Astrocyte (in vitro differentiated cells and primary cell): ENCODE results near the gene MSRB3. TPM values are rescaled to one million over a fixed set of nuclear protein-coding genes. Genes with fewer than 3 reads are reported as not detected.

Experiments
- DNase-seq: peaks from one replicate; pipeline ENCODE4 v3.0.0-alpha.2; 2010; ENCODE audit warnings: low read depth
- FAIRE-seq: peaks from 2 replicates; lab custom pipeline; 2011; peaks lifted over from hg19 to GRCh38; lab: Jason Lieb, UNC
- H2AFZ ChIP-seq: 2 replicates; pipeline ENCODE4 v1.6.0; 2012; ENCODE audit warnings: low read depth, low read length, inconsistent platforms
- H3K27ac ChIP-seq: 2 replicates; pipeline ENCODE4 v1.5.1; 2011; ENCODE audit warnings: low read depth, low read length, inconsistent platforms
- H3K27me3 ChIP-seq: 2 replicates; pipeline ENCODE4 v1.6.0; 2011; ENCODE audit warnings: low read length, inconsistent platforms; ENCODE audit not compliant: insufficient read depth
- H3K36me3 ChIP-seq: 2 replicates; pipeline ENCODE4 v1.5.1; 2011; ENCODE audit warnings: low read length, inconsistent platforms; ENCODE audit not compliant: insufficient read depth
- H3K4me1 ChIP-seq: 2 replicates; pipeline ENCODE4 v1.5.1; 2011; ENCODE audit warnings: low read length, inconsistent platforms; ENCODE audit not compliant: insufficient read depth
- H3K4me2 ChIP-seq: 2 replicates; pipeline ENCODE4 v1.6.0; 2012; ENCODE audit warnings: low read length, inconsistent platforms
- H3K4me3 ChIP-seq: 2 replicates; pipeline ENCODE4 v1.5.1; 2011; ENCODE audit warnings: low read depth, mild to moderate bottlenecking, low read length, inconsistent platforms; ENCODE audit not compliant: insufficient read depth
- H3K79me2 ChIP-seq: 2 replicates; pipeline ENCODE4 v1.6.0; 2012; ENCODE audit warnings: mild to moderate bottlenecking, low read length, inconsistent platforms; ENCODE audit not compliant: insufficient read depth
- H3K9ac ChIP-seq: 2 replicates; pipeline ENCODE4 v1.6.0; 2012; ENCODE audit warnings: mild to moderate bottlenecking, low read length, inconsistent platforms
- H3K9me3 ChIP-seq: 2 replicates; pipeline ENCODE4 v1.5.1; 2012; ENCODE audit warnings: low read depth, mild to moderate bottlenecking, low read length, inconsistent platforms; ENCODE audit not compliant: insufficient read depth
- H4K20me1 ChIP-seq: 2 replicates; pipeline ENCODE4 v1.6.0; 2012; ENCODE audit warnings: low read length, inconsistent platforms; ENCODE audit not compliant: insufficient read depth
- H3K27ac Mint-ChIP-seq: one replicate; pipeline ENCODE4 v1.8.0; 2021; ENCODE audit warnings: mild to moderate bottlenecking, mixed read lengths; ENCODE audit not compliant: unreplicated experiment
- H3K27me3 Mint-ChIP-seq: one replicate; pipeline ENCODE4 v1.8.0; 2021; ENCODE audit warnings: low read depth, mixed read lengths; ENCODE audit not compliant: unreplicated experiment
- H3K36me3 Mint-ChIP-seq: one replicate; pipeline ENCODE4 v1.8.0; 2021; ENCODE audit warnings: low read depth, mixed read lengths; ENCODE audit not compliant: unreplicated experiment
- H3K4me1 Mint-ChIP-seq: one replicate; pipeline ENCODE4 v1.8.0; 2021; ENCODE audit warnings: low read depth, mixed read lengths; ENCODE audit not compliant: unreplicated experiment
- H3K4me3 Mint-ChIP-seq: one replicate; pipeline ENCODE4 v1.8.0; 2021; ENCODE audit warnings: mild to moderate bottlenecking, moderate library complexity, mixed read lengths; ENCODE audit not compliant: unreplicated experiment
- H3K9me3 Mint-ChIP-seq: one replicate; pipeline ENCODE4 v1.8.0; 2021; ENCODE audit warnings: mild to moderate bottlenecking, mixed read lengths; ENCODE audit not compliant: unreplicated experiment
- EZH2 ChIP-seq: IDR thresholded peaks from 2 replicates; pipeline ENCODE4 v1.6.1; 2012; ENCODE audit warnings: mild to moderate bottlenecking, low read length, inconsistent platforms; ENCODE audit not compliant: insufficient read depth
- total RNA-seq: library from RNA; stranded (reverse); gene quantifications from 2 replicates; pipeline ENCODE4 v1.2.1, GENCODE V29; 2021
- TF ChIP-seq, protein P1 (sequence below): IDR thresholded peaks from 2 replicates; pipeline ENCODE4 v1.5.1; 2011; ENCODE audit warnings: low read depth, mild to moderate bottlenecking, inconsistent platforms, low read length, moderate library complexity; ENCODE audit not compliant: insufficient read depth

The MSRB3 gene
- total RNA-seq, 1 donor from 2014 or later, result 73.0 TPM

DNA sequence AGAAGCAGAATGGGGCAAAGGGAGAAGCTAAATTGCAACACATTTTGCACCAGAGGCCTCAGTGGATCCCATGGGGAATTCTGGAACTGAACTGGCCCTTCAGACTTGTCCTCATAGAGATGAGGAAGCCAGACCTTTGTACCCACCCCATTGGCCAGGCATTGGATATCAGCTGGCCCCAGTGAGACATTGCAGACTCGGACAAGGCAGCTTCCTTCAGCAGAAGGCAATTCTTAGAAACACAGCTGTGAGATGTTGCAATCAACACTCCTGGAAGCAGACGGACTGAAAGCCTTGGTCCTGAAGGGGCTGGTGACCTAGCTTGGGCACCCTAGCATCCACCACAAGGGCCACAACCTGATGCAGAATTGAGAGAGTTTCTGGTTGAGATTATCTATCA lies 218.1 kb downstream of the MSRB3 start:
- DNase-seq (no peak), FAIRE-seq (no peak)
- H3K27ac ChIP-seq, result no peak overlapping the region
- H3K27ac Mint-ChIP-seq, result no peak overlapping the region
- no peaks in the 10 kb centered on the region for H3K9me3 ChIP-seq
- no peaks in the 10 kb centered on the region for H3K36me3 Mint-ChIP-seq
- H3K36me3 ChIP-seq, result no peaks in the 10 kb centered on the region
- H3K27me3 ChIP-seq, result no peaks in the 10 kb centered on the region
- H2AFZ ChIP-seq, result no peak overlapping the region
- no peaks in the 10 kb centered on the region for H3K27me3 Mint-ChIP-seq
- H3K4me1 ChIP-seq, result peaks cover 39% of the 10 kb centered on the region
- H3K4me2 ChIP-seq, result no peak overlapping the region
- H4K20me1 ChIP-seq, result no peaks in the 10 kb centered on the region
- H3K9me3 Mint-ChIP-seq, result no peaks in the 10 kb centered on the region
- H3K9ac ChIP-seq, result no peak overlapping the region
- peaks cover 61% of the 10 kb centered on the region for H3K4me1 Mint-ChIP-seq
- H3K4me3 Mint-ChIP-seq, result no peak overlapping the region
- no peak overlapping the region for H3K4me3 ChIP-seq
- no peaks in the 10 kb centered on the region for H3K79me2 ChIP-seq
- no peak for TF ChIP-seq EZH2
- TF ChIP-seq, protein P1, sequence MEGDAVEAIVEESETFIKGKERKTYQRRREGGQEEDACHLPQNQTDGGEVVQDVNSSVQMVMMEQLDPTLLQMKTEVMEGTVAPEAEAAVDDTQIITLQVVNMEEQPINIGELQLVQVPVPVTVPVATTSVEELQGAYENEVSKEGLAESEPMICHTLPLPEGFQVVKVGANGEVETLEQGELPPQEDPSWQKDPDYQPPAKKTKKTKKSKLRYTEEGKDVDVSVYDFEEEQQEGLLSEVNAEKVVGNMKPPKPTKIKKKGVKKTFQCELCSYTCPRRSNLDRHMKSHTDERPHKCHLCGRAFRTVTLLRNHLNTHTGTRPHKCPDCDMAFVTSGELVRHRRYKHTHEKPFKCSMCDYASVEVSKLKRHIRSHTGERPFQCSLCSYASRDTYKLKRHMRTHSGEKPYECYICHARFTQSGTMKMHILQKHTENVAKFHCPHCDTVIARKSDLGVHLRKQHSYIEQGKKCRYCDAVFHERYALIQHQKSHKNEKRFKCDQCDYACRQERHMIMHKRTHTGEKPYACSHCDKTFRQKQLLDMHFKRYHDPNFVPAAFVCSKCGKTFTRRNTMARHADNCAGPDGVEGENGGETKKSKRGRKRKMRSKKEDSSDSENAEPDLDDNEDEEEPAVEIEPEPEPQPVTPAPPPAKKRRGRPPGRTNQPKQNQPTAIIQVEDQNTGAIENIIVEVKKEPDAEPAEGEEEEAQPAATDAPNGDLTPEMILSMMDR, result no peak

DNA sequence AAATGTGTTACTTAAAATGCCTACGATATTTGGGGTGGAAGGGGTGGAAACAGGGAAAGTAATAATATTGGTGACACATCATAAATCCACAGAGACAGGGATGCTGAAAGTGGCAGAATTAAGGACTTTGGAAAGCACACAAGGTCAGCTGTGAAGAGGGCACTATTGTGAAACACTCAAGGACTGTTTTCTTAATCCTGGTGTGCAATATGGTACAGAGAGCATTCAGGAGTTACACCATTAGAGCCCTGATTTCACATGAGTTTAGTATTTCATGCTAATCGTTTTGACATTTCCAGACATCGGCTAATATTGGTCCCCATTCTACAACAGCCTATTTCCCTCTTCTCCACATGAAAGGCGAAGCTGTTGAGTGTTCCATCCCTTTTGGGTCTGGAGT lies 219.2 kb downstream of the MSRB3 start:
- no peak overlapping the region for H3K27ac Mint-ChIP-seq
- H3K4me3 Mint-ChIP-seq, result no peak overlapping the region
- no peaks in the 10 kb centered on the region for H3K27me3 Mint-ChIP-seq
- Histone ChIP-seq H3K27me3 (no peaks in the 10 kb centered on the region), H3K27ac (no peak overlapping the region), H4K20me1 (no peaks in the 10 kb centered on the region), H3K9me3 (no peaks in the 10 kb centered on the region), H3K36me3 (no peaks in the 10 kb centered on the region), H3K4me3 (no peak overlapping the region), H3K4me2 (no peak overlapping the region), H2AFZ (no peak overlapping the region), H3K79me2 (no peaks in the 10 kb centered on the region), H3K4me1 (peaks cover 40% of the 10 kb centered on the region), H3K9ac (no peak overlapping the region)
- no peak for TF ChIP-seq EZH2
- TF ChIP-seq, protein P1, result no peak
- DNase-seq (no peak), FAIRE-seq (no peak)
- H3K36me3 Mint-ChIP-seq, result no peaks in the 10 kb centered on the region
- peaks cover 56% of the 10 kb centered on the region for H3K4me1 Mint-ChIP-seq
- H3K9me3 Mint-ChIP-seq, result no peaks in the 10 kb centered on the region

DNA sequence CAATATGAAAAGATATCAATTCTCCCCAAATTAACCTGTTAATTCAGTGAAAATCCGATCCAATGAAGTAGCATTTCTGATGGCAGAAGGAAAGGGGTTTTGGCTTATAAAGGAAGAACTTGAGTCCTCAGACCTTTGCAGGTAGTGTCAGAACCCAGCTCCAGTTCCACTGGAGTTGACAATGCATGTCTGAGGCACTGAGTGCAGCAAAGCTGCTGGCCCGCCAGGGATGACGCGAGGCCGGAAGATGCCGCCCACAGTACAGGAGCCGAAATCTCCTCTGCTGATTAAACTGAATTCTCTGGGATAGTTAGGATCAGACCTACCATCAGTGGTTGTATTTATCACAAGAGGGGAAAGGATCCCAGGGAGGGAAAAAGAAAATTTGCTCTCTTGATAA lies 220.7 kb downstream of the MSRB3 start:
- H2AFZ ChIP-seq, result no peak overlapping the region
- H3K27me3 Mint-ChIP-seq, result no peaks in the 10 kb centered on the region
- H4K20me1 ChIP-seq, result no peaks in the 10 kb centered on the region
- no peak overlapping the region for H3K4me3 Mint-ChIP-seq
- no peak overlapping the region for H3K4me3 ChIP-seq
- no peaks in the 10 kb centered on the region for H3K9me3 Mint-ChIP-seq
- no peaks in the 10 kb centered on the region for H3K79me2 ChIP-seq
- TF ChIP-seq EZH2, result no peak
- TF ChIP-seq, protein P1, result no peak
- no peaks in the 10 kb centered on the region for H3K27me3 ChIP-seq
- no peak overlapping the region for H3K27ac ChIP-seq
- no peak overlapping the region for H3K9ac ChIP-seq
- DNase-seq, result no peak
- H3K4me2 ChIP-seq, result no peak overlapping the region
- H3K27ac Mint-ChIP-seq, result no peak overlapping the region
- no peaks in the 10 kb centered on the region for H3K9me3 ChIP-seq
- H3K36me3 Mint-ChIP-seq, result no peaks in the 10 kb centered on the region
- peaks cover 40% of the 10 kb centered on the region for H3K4me1 ChIP-seq
- H3K4me1 Mint-ChIP-seq, result peaks cover 46% of the 10 kb centered on the region
- no peak for FAIRE-seq
- H3K36me3 ChIP-seq, result no peaks in the 10 kb centered on the region
